ENCODE measurements around the gene TBC1D12.

The TBC1D12 gene

GRCh38 chr10:94443047-94443446 is 40.7 kb downstream of the TBC1D12 start:
- no peak for DNase-seq

GRCh38 chr10:94443549-94443948 is 41.2 kb downstream of the TBC1D12 start:
- DNase-seq = no peak
- no peak overlapping the region for H3K4me3 ChIP-seq (ENCODE audit: insufficient read depth, low read depth, low read length, poor library complexity, severe bottlenecking)
- H3K27me3 ChIP-seq (replicated peaks; ENCODE audit: control insufficient read depth, insufficient read depth, low read length, poor library complexity, severe bottlenecking) = no peaks in the 10 kb centered on the region
- H3K27ac ChIP-seq (ENCODE audit: insufficient read depth, low read length, poor library complexity, severe bottlenecking) = no peak overlapping the region
- no peaks in the 10 kb centered on the region for H3K4me1 ChIP-seq (ENCODE audit: control insufficient read depth, insufficient read depth, low read length, poor library complexity, severe bottlenecking)
- no peaks in the 10 kb centered on the region for H3K36me3 ChIP-seq (ENCODE audit: control insufficient read depth, insufficient read depth, low read length)
- H3K9me3 ChIP-seq (ENCODE audit: control insufficient read depth, low read length) = no peaks in the 10 kb centered on the region

More at GRCh38 chr10:94443047-94443446, 40.7 kb downstream of the TBC1D12 start:
- Histone ChIP-seq H3K9me3 (ENCODE audit: control insufficient read depth, low read length) (no peaks in the 10 kb centered on the region), H3K27ac (ENCODE audit: insufficient read depth, low read length, poor library complexity, severe bottlenecking) (no peak overlapping the region), H3K36me3 (ENCODE audit: control insufficient read depth, insufficient read depth, low read length) (no peaks in the 10 kb centered on the region), H3K4me1 (ENCODE audit: control insufficient read depth, insufficient read depth, low read length, poor library complexity, severe bottlenecking) (no peaks in the 10 kb centered on the region), H3K4me3 (ENCODE audit: insufficient read depth, low read depth, low read length, poor library complexity, severe bottlenecking) (no peak overlapping the region), H3K27me3 (replicated peaks; ENCODE audit: control insufficient read depth, insufficient read depth, low read length, poor library complexity, severe bottlenecking) (no peaks in the 10 kb centered on the region)

GRCh38 chr10:94450782-94451181 is 48.4 kb downstream of the TBC1D12 start:
- Histone ChIP-seq H3K4me3 (ENCODE audit: insufficient read depth, low read depth, low read length, poor library complexity, severe bottlenecking) (no peak overlapping the region), H3K4me1 (ENCODE audit: control insufficient read depth, insufficient read depth, low read length, poor library complexity, severe bottlenecking) (no peaks in the 10 kb centered on the region), H3K27ac (ENCODE audit: insufficient read depth, low read length, poor library complexity, severe bottlenecking) (no peak overlapping the region), H3K9me3 (ENCODE audit: control insufficient read depth, low read length) (no peaks in the 10 kb centered on the region), H3K27me3 (replicated peaks; ENCODE audit: control insufficient read depth, insufficient read depth, low read length, poor library complexity, severe bottlenecking) (no peaks in the 10 kb centered on the region), H3K36me3 (ENCODE audit: control insufficient read depth, insufficient read depth, low read length) (no peaks in the 10 kb centered on the region)
- DNase-seq = no peak

- DNase-seq = no peak
- Histone ChIP-seq H3K4me3 (ENCODE audit: insufficient read depth, low read depth, low read length, poor library complexity, severe bottlenecking) (no peak overlapping the region), H3K4me1 (ENCODE audit: control insufficient read depth, insufficient read depth, low read length, poor library complexity, severe bottlenecking) (no peaks in the 10 kb centered on the region), H3K36me3 (ENCODE audit: control insufficient read depth, insufficient read depth, low read length) (no peaks in the 10 kb centered on the region), H3K9me3 (ENCODE audit: control insufficient read depth, low read length) (no peaks in the 10 kb centered on the region), H3K27ac (ENCODE audit: insufficient read depth, low read length, poor library complexity, severe bottlenecking) (no peak overlapping the region), H3K27me3 (replicated peaks; ENCODE audit: control insufficient read depth, insufficient read depth, low read length, poor library complexity, severe bottlenecking) (no peaks in the 10 kb centered on the region)
Observed at GRCh38 chr10:94451883-94452519, 49.7 kb downstream of the TBC1D12 start.

GRCh38 chr10:94456942-94457341 is 54.6 kb downstream of the TBC1D12 start:
- DNase-seq = no peak
- Histone ChIP-seq H3K4me3 (ENCODE audit: insufficient read depth, low read depth, low read length, poor library complexity, severe bottlenecking) (no peak overlapping the region), H3K9me3 (ENCODE audit: control insufficient read depth, low read length) (no peaks in the 10 kb centered on the region), H3K27me3 (replicated peaks; ENCODE audit: control insufficient read depth, insufficient read depth, low read length, poor library complexity, severe bottlenecking) (no peaks in the 10 kb centered on the region), H3K27ac (ENCODE audit: insufficient read depth, low read length, poor library complexity, severe bottlenecking) (no peak overlapping the region), H3K4me1 (ENCODE audit: control insufficient read depth, insufficient read depth, low read length, poor library complexity, severe bottlenecking) (no peaks in the 10 kb centered on the region), H3K36me3 (ENCODE audit: control insufficient read depth, insufficient read depth, low read length) (no peaks in the 10 kb centered on the region)

- Histone ChIP-seq H3K27me3 (replicated peaks; ENCODE audit: control insufficient read depth, insufficient read depth, low read length, poor library complexity, severe bottlenecking) (no peaks in the 10 kb centered on the region), H3K27ac (ENCODE audit: insufficient read depth, low read length, poor library complexity, severe bottlenecking) (no peak overlapping the region), H3K4me1 (ENCODE audit: control insufficient read depth, insufficient read depth, low read length, poor library complexity, severe bottlenecking) (no peaks in the 10 kb centered on the region), H3K9me3 (ENCODE audit: control insufficient read depth, low read length) (no peaks in the 10 kb centered on the region), H3K36me3 (ENCODE audit: control insufficient read depth, insufficient read depth, low read length) (no peaks in the 10 kb centered on the region), H3K4me3 (ENCODE audit: insufficient read depth, low read depth, low read length, poor library complexity, severe bottlenecking) (no peak overlapping the region)
- no peak for DNase-seq
Observed at GRCh38 chr10:94459385-94459784, 57.0 kb downstream of the TBC1D12 start.

GRCh38 chr10:94461503-94461902 is 59.2 kb downstream of the TBC1D12 start:
- Histone ChIP-seq H3K36me3 (ENCODE audit: control insufficient read depth, insufficient read depth, low read length) (no peaks in the 10 kb centered on the region), H3K4me1 (ENCODE audit: control insufficient read depth, insufficient read depth, low read length, poor library complexity, severe bottlenecking) (no peaks in the 10 kb centered on the region), H3K4me3 (ENCODE audit: insufficient read depth, low read depth, low read length, poor library complexity, severe bottlenecking) (no peak overlapping the region), H3K27ac (ENCODE audit: insufficient read depth, low read length, poor library complexity, severe bottlenecking) (no peak overlapping the region), H3K9me3 (ENCODE audit: control insufficient read depth, low read length) (no peaks in the 10 kb centered on the region), H3K27me3 (replicated peaks; ENCODE audit: control insufficient read depth, insufficient read depth, low read length, poor library complexity, severe bottlenecking) (no peaks in the 10 kb centered on the region)
- DNase-seq = no peak

- Histone ChIP-seq H3K36me3 (ENCODE audit: control insufficient read depth, insufficient read depth, low read length) (no peaks in the 10 kb centered on the region), H3K27ac (ENCODE audit: insufficient read depth, low read length, poor library complexity, severe bottlenecking) (no peak overlapping the region), H3K4me1 (ENCODE audit: control insufficient read depth, insufficient read depth, low read length, poor library complexity, severe bottlenecking) (no peaks in the 10 kb centered on the region), H3K9me3 (ENCODE audit: control insufficient read depth, low read length) (no peaks in the 10 kb centered on the region), H3K27me3 (replicated peaks; ENCODE audit: control insufficient read depth, insufficient read depth, low read length, poor library complexity, severe bottlenecking) (no peaks in the 10 kb centered on the region), H3K4me3 (ENCODE audit: insufficient read depth, low read depth, low read length, poor library complexity, severe bottlenecking) (no peak overlapping the region)
- no peak for DNase-seq
Observed at GRCh38 chr10:94462130-94462529, 59.8 kb downstream of the TBC1D12 start.

- Histone ChIP-seq H3K27me3 (replicated peaks; ENCODE audit: control insufficient read depth, insufficient read depth, low read length, poor library complexity, severe bottlenecking) (no peaks in the 10 kb centered on the region), H3K27ac (ENCODE audit: insufficient read depth, low read length, poor library complexity, severe bottlenecking) (no peak overlapping the region), H3K4me3 (ENCODE audit: insufficient read depth, low read depth, low read length, poor library complexity, severe bottlenecking) (no peak overlapping the region), H3K36me3 (ENCODE audit: control insufficient read depth, insufficient read depth, low read length) (no peaks in the 10 kb centered on the region), H3K4me1 (ENCODE audit: control insufficient read depth, insufficient read depth, low read length, poor library complexity, severe bottlenecking) (no peaks in the 10 kb centered on the region), H3K9me3 (ENCODE audit: control insufficient read depth, low read length) (no peaks in the 10 kb centered on the region)
- DNase-seq = no peak
Observed at GRCh38 chr10:94465684-94466083, 63.3 kb downstream of the TBC1D12 start.

- Histone ChIP-seq H3K27me3 (replicated peaks; ENCODE audit: control insufficient read depth, insufficient read depth, low read length, poor library complexity, severe bottlenecking) (no peaks in the 10 kb centered on the region), H3K27ac (ENCODE audit: insufficient read depth, low read length, poor library complexity, severe bottlenecking) (no peak overlapping the region), H3K9me3 (ENCODE audit: control insufficient read depth, low read length) (no peaks in the 10 kb centered on the region), H3K36me3 (ENCODE audit: control insufficient read depth, insufficient read depth, low read length) (no peaks in the 10 kb centered on the region), H3K4me3 (ENCODE audit: insufficient read depth, low read depth, low read length, poor library complexity, severe bottlenecking) (no peak overlapping the region), H3K4me1 (ENCODE audit: control insufficient read depth, insufficient read depth, low read length, poor library complexity, severe bottlenecking) (no peaks in the 10 kb centered on the region)
- no peak for DNase-seq
Observed at GRCh38 chr10:94481410-94481809, 79.1 kb downstream of the TBC1D12 start.

Data from effector memory CD4-positive, alpha-beta T cell (primary cell).